Measurements from ENCODE around the gene SPATA33.
"Not testable (repeated sequence)": the region's sequence is repeated elsewhere in the genome, so short reads cannot be mapped to it uniquely, and the experiment has no call there.

SPATA33 gene

DNA sequence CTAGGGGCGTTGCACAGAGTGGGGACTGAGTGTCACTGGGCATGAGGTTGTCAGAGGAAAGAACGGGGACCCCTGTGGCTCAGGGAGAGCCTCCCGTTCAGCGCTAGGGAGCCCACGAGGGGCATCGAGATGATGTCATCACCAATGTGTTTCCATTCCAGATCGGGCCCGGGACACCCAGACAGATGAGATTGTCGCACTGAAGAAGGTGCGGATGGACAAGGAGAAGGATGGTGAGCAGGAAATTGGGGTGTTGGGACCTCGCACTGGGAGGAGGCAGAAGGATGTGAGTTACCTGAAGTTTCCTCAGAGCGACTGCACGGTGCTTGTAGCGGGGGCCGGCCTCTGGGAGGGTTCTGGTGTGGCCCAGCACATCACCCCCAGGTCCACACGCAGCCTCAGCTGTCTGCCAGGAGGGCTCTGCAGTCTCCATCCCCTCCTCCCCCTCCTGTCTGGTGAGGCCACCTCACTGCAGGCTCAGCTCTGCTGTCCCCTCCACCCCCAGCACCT is 32.8 kb downstream of the SPATA33 start:
- H3K4me1 Mint-ChIP-seq: peaks cover 16% of the 10 kb centered on the region
- no peaks in the 10 kb centered on the region for H3K9me3 Mint-ChIP-seq
- DNase-seq (no peak), ATAC-seq (no peak)
- no peaks in the 10 kb centered on the region for H3K27me3 Mint-ChIP-seq
- H3K27ac Mint-ChIP-seq: no peak overlapping the region
- no peak overlapping the region for H3K4me3 Mint-ChIP-seq
- peaks cover 28% of the 10 kb centered on the region for H3K36me3 Mint-ChIP-seq (ENCODE audit: low read depth)

GRCh38 chr16:89691231-89691985 is 33.8 kb downstream of the SPATA33 start:
- no peak overlapping the region for H3K4me3 Mint-ChIP-seq
- no peaks in the 10 kb centered on the region for H3K9me3 Mint-ChIP-seq
- H3K27me3 Mint-ChIP-seq: no peaks in the 10 kb centered on the region
- DNase-seq: no peak
- H3K27ac Mint-ChIP-seq: no peak overlapping the region
- no peak for ATAC-seq
- peaks cover 30% of the 10 kb centered on the region for H3K36me3 Mint-ChIP-seq (ENCODE audit: low read depth)
- peaks cover 12% of the 10 kb centered on the region for H3K4me1 Mint-ChIP-seq

- no peak for ATAC-seq
- Mint-ChIP-seq H3K4me1 (peaks cover 11% of the 10 kb centered on the region), H3K27me3 (no peaks in the 10 kb centered on the region), H3K4me3 (no peak overlapping the region), H3K36me3 (ENCODE audit: low read depth) (peaks cover 30% of the 10 kb centered on the region), H3K27ac (no peak overlapping the region), H3K9me3 (no peaks in the 10 kb centered on the region)
- DNase-seq: no peak
These were observed 34.4 kb downstream of the SPATA33 start for GRCh38 chr16:89691986-89692569.

DNA sequence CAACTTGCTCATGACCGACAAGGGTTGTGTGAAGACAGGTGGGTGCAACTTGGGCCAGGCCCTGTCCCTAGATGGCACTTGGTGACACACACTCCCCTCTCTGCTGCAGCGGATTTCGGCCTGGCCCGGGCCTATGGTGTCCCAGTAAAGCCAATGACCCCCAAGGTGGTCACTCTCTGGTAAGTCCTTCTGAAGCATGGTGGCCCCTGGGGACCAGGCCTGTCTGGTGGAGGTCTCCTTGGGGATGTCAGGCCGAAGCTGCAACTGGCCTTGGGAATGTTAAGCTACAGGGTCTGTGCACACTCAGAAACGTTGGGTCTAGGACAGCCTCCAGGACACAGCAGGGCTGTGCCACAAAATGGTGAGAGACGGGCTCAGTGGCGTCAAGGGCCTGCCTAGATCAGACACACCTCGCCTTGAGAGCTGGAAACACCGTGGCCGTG is 35.7 kb downstream of the SPATA33 start:
- Mint-ChIP-seq H3K36me3 (ENCODE audit: low read depth) (peaks cover 24% of the 10 kb centered on the region), H3K4me3 (no peak overlapping the region), H3K4me1 (peaks cover 3% of the 10 kb centered on the region), H3K27me3 (no peaks in the 10 kb centered on the region), H3K27ac (no peak overlapping the region), H3K9me3 (no peaks in the 10 kb centered on the region)
- no peak for DNase-seq
- ATAC-seq: no peak

DNA sequence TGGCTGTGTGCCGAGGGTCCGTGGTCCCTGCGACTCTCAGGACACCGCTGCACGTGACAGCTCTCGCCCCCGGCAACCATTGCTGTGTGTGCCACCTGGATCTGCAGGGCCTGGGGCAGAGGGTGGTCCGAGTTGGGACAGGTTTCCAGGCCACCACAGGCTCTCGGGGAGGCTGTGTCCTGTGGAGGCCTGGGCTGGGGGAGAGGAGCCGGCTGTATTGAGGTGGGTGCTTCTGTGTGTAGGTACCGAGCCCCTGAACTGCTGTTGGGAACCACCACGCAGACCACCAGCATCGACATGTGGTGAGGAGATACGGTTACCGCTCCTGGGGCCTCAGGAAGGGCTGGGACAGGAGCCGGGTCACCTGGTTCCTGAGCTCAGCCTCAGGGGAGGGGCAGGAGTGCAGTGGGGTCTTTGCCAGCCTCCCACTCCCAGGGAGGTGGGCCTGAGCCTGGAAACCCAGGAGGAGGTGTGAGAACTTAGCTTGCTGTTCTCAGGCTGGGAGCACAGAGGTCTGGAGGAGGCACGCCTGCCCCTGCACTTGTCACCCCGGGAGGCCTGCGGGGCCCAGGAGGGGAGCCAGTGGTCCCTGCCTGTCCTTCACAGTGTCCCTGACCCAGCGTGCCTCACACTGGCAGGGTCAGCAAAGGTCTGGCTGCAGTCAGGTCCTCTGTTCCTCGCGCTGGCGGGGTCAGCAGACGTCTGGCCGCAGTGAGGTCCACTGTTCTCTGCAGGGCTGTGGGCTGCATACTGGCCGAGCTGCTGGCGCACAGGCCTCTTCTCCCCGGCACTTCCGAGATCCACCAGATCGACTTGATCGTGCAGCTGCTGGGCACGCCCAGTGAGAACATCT is 36.5 kb downstream of the SPATA33 start:
- H3K4me3 Mint-ChIP-seq: no peak overlapping the region
- ATAC-seq (no peak), DNase-seq (no peak)
- H3K27me3 Mint-ChIP-seq: no peaks in the 10 kb centered on the region
- no peak overlapping the region for H3K27ac Mint-ChIP-seq
- peaks cover 4% of the 10 kb centered on the region for H3K4me1 Mint-ChIP-seq
- H3K9me3 Mint-ChIP-seq: no peaks in the 10 kb centered on the region
- peaks cover 26% of the 10 kb centered on the region for H3K36me3 Mint-ChIP-seq (ENCODE audit: low read depth)

DNA sequence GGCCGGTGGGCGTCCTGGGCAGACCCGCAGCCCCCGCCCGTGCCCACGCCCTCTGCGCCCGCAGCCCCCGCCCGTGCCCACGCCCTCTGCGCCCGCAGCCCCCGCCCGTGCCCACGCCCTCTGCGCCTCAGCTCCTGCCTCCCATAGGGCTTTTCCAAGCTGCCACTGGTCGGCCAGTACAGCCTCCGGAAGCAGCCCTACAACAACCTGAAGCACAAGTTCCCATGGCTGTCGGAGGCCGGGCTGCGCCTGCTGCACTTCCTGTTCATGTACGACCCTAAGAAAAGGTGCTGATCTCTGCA is 37.1 kb downstream of the SPATA33 start:
- not testable (repeated sequence) for H3K9me3 Mint-ChIP-seq, H3K4me3 Mint-ChIP-seq, H3K4me1 Mint-ChIP-seq, H3K27me3 Mint-ChIP-seq, DNase-seq, H3K27ac Mint-ChIP-seq, ATAC-seq
- H3K36me3 Mint-ChIP-seq (ENCODE audit: low read depth): peaks cover 27% of the 10 kb centered on the region

DNA sequence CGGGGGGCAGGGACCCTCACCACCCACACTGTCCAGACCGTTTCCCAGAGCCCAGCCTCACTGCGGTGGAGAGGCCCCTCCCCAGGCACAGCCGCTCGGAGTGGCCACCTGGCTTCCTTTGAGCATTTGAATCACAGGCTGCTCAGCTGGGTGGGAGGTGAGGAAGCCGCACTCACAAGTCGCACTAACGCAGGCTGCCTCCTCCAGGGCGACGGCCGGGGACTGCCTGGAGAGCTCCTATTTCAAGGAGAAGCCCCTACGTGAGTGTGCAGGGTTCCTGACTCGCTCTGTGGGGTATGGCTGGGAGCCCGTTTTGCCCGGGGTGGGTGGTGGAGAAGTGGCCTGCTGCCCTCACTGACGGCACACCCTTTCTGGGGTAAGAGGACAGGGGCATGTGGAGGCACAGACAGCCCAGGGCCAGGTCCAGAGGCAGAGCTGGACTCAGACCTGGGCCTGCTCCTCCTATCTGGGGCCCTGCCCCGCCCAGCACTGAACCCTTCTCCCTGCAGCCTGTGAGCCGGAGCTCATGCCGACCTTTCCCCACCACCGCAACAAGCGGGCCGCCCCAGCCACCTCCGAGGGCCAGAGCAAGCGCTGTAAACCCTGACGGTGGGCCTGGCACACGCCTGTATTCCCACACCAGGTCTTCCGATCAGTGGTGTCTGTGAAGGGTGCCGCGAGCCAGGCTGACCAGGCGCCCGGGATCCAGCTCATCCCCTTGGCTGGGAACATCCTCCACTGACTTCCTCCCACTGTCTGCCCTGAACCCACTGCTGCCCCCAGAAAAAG is 37.6 kb downstream of the SPATA33 start:
- H3K4me1 Mint-ChIP-seq: peaks cover 11% of the 10 kb centered on the region
- peaks cover 22% of the 10 kb centered on the region for H3K36me3 Mint-ChIP-seq (ENCODE audit: low read depth)
- H3K4me3 Mint-ChIP-seq: no peak overlapping the region
- DNase-seq: no peak
- no peaks in the 10 kb centered on the region for H3K27me3 Mint-ChIP-seq
- ATAC-seq: no peak
- H3K9me3 Mint-ChIP-seq: no peaks in the 10 kb centered on the region
- H3K27ac Mint-ChIP-seq: no peak overlapping the region

- no peak for DNase-seq
- no peaks in the 10 kb centered on the region for H3K9me3 Mint-ChIP-seq
- no peaks in the 10 kb centered on the region for H3K27me3 Mint-ChIP-seq
- H3K4me3 Mint-ChIP-seq: no peak overlapping the region
- ATAC-seq: no peak
- peaks cover 21% of the 10 kb centered on the region for H3K36me3 Mint-ChIP-seq (ENCODE audit: low read depth)
- no peak overlapping the region for H3K27ac Mint-ChIP-seq
- peaks cover 15% of the 10 kb centered on the region for H3K4me1 Mint-ChIP-seq
These were observed 38.4 kb downstream of the SPATA33 start for GRCh38 chr16:89695875-89696669.

GRCh38 chr16:89696670-89697128 is 39.1 kb downstream of the SPATA33 start:
- no peaks in the 10 kb centered on the region for H3K27me3 Mint-ChIP-seq
- no peak overlapping the region for H3K4me3 Mint-ChIP-seq
- H3K9me3 Mint-ChIP-seq: no peaks in the 10 kb centered on the region
- H3K27ac Mint-ChIP-seq: no peak overlapping the region
- ATAC-seq (no peak), DNase-seq (no peak)
- peaks cover 16% of the 10 kb centered on the region for H3K36me3 Mint-ChIP-seq (ENCODE audit: low read depth)
- H3K4me1 Mint-ChIP-seq: peaks cover 15% of the 10 kb centered on the region

GRCh38 chr16:89697161-89697615 is 39.6 kb downstream of the SPATA33 start:
- Mint-ChIP-seq H3K27ac (no peak overlapping the region), H3K27me3 (no peaks in the 10 kb centered on the region), H3K9me3 (no peaks in the 10 kb centered on the region), H3K36me3 (ENCODE audit: low read depth) (peaks cover 14% of the 10 kb centered on the region), H3K4me1 (peaks cover 16% of the 10 kb centered on the region), H3K4me3 (no peak overlapping the region)
- ATAC-seq (no peak), DNase-seq (no peak)

DNA sequence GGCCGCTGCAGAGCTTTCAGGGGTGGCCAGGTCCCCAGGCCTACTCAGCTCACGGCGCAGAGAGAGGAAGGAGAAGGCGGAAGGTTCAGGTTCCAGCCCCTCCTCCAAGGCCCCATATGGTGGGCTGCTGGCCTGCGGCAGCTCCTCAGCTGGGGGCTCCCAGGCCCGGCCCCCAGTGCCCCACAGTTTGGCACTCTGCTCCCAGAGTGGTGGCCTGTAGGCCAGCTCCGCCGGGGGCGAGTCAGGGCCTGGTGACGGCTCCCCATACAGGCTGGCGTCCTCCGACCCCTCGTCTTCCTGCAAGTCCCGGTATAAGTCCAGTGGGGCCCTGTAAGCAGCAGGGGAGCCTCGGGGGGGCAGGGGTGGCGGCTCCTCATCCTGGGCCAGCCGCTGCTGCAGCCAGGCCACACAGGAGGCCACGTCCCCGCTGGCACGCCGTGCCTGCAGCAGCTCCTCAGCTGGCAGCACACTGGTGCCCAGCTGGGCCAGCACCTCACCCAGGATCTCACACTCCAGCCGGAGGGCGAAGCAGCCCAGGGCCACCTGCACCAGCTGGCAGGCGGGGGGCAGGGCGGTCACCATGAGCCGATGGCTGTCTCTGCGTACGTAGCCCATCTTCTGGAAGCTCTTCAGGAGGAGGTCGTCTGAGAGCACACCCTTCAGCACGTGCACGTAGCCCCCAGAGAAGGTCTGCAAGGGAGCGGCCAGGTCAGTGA is 40.1 kb downstream of the SPATA33 start:
- Mint-ChIP-seq H3K4me3 (no peak overlapping the region), H3K27me3 (no peaks in the 10 kb centered on the region), H3K4me1 (peaks cover 20% of the 10 kb centered on the region), H3K36me3 (ENCODE audit: low read depth) (peaks cover 14% of the 10 kb centered on the region), H3K27ac (no peak overlapping the region), H3K9me3 (no peaks in the 10 kb centered on the region)
- no peak for ATAC-seq
- no peak for DNase-seq

GRCh38 chr16:89698717-89699116 is 41.1 kb downstream of the SPATA33 start:
- H3K9me3 Mint-ChIP-seq: not testable (repeated sequence)

DNA sequence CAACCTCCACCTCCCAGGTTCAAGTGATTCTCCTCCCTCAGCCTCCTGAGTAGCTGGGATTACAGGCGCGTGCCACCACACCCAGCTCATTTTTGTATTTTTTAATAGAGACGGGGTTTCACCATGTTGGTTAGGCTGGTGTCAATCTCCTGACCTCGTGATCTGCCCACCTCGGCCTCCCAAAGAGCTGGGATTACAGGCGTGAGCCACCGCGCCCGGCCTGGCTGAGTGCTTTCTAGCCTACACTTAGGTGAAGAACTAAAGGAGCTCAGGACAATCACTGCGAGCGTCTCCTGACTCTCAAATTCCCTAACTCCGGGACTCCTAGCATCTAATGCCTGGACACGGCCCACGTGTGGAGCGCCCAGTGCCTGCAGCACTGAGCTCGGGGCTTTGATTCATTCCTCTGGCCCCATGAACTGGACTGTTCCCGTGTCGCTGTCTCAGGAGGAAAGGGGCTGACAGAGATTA is 42.0 kb downstream of the SPATA33 start:
- not testable (repeated sequence) for H3K27me3 Mint-ChIP-seq; H3K4me3 Mint-ChIP-seq; DNase-seq; H3K9me3 Mint-ChIP-seq; ATAC-seq; H3K27ac Mint-ChIP-seq; H3K36me3 Mint-ChIP-seq (ENCODE audit: low read depth)
- peaks cover 22% of the 10 kb centered on the region for H3K4me1 Mint-ChIP-seq

More at GRCh38 chr16:89698717-89699116, 41.1 kb downstream of the SPATA33 start:
- not testable (repeated sequence) for H3K36me3 Mint-ChIP-seq (ENCODE audit: low read depth); DNase-seq; H3K27me3 Mint-ChIP-seq; H3K4me3 Mint-ChIP-seq; H3K27ac Mint-ChIP-seq; ATAC-seq
- peaks cover 22% of the 10 kb centered on the region for H3K4me1 Mint-ChIP-seq

Measured in activated naive CD8-positive, alpha-beta T cell treated with anti-CD3 and anti-CD28 coated beads, Interleukin-2, amount 50 U/mL, for 24 hours (primary cell).